Muscle of arm (tissue), 12 donors: Measurements from ENCODE around the gene STX16. TPM values are rescaled to one million over a fixed set of nuclear protein-coding genes. Genes with fewer than 3 reads are reported as not detected.
A peak's percentile ranks its signal among the peaks of the same experiment; 100 is the strongest.

Experiments used
- DNase-seq: peaks from one replicate; pipeline ENCODE4 v3.0.0-alpha.2; 2013
- polyA plus RNA-seq, 12 donors: library from polyadenylated mRNA; unstranded; fragments of 120-200 nt; gene quantifications; one replicate each; pipeline ENCODE4 v1.2.1, GENCODE V29; 2013; ENCODE audit not compliant: insufficient read length in 12 of 12

STX16 gene
- polyA plus RNA-seq, 12 donors = 40.5 to 88.0 (median 66.6) TPM; not detected in 1

GRCh38 chr20:58670659-58671058, 19.6 kb downstream of the STX16 start:
- no peak for DNase-seq

GRCh38 chr20:58673119-58673518, 22.0 kb downstream of the STX16 start:
- DNase-seq = no peak

GRCh38 chr20:58675146-58675584, 24.1 kb downstream of the STX16 start:
- no peak for DNase-seq

- no peak for DNase-seq
These were observed 24.6 kb downstream of the STX16 start for GRCh38 chr20:58675641-58676040.

GRCh38 chr20:58676161-58676560, 25.1 kb downstream of the STX16 start:
- no peak for DNase-seq

- no peak for DNase-seq
These were observed 26.1 kb downstream of the STX16 start for GRCh38 chr20:58677079-58677604.

- no peak for DNase-seq
These were observed 26.7 kb downstream of the STX16 start for GRCh38 chr20:58677808-58678207.

- no peak for DNase-seq
These were observed 27.7 kb downstream of the STX16 start for GRCh38 chr20:58678806-58679205.

- no peak for DNase-seq
These were observed 31.8 kb downstream of the STX16 start for GRCh38 chr20:58682656-58683531.

GRCh38 chr20:58684291-58684690, 33.2 kb downstream of the STX16 start:
- no peak for DNase-seq

GRCh38 chr20:58685988-58686387, 34.9 kb downstream of the STX16 start:
- no peak for DNase-seq

GRCh38 chr20:58688414-58688813, 37.3 kb downstream of the STX16 start:
- no peak for DNase-seq

GRCh38 chr20:58688840-58689239, 37.8 kb downstream of the STX16 start:
- peak; percentile 76 for DNase-seq

- peak; percentile 75 for DNase-seq
These were observed 39.5 kb downstream of the STX16 start for GRCh38 chr20:58690396-58691135.

- DNase-seq = no peak
These were observed 40.9 kb downstream of the STX16 start for GRCh38 chr20:58691773-58692578.

- DNase-seq = peak; percentile 34
These were observed 41.6 kb downstream of the STX16 start, which contains the start of gene NPEPL1 for GRCh38 chr20:58692579-58693225. NPEPL1 (plus strand) TSS chr20:58692800; CDS start chr20:58692901, 101 bp downstream.

GRCh38 chr20:58693226-58694006, 42.3 kb downstream of the STX16 start:
- no peak for DNase-seq

- no peak for DNase-seq
These were observed 43.4 kb downstream of the STX16 start for GRCh38 chr20:58694241-58695083.

GRCh38 chr20:58695084-58695722, 44.1 kb downstream of the STX16 start:
- DNase-seq = no peak
